Measurements from ENCODE around the gene GRID1.

Gene GRID1

DNA sequence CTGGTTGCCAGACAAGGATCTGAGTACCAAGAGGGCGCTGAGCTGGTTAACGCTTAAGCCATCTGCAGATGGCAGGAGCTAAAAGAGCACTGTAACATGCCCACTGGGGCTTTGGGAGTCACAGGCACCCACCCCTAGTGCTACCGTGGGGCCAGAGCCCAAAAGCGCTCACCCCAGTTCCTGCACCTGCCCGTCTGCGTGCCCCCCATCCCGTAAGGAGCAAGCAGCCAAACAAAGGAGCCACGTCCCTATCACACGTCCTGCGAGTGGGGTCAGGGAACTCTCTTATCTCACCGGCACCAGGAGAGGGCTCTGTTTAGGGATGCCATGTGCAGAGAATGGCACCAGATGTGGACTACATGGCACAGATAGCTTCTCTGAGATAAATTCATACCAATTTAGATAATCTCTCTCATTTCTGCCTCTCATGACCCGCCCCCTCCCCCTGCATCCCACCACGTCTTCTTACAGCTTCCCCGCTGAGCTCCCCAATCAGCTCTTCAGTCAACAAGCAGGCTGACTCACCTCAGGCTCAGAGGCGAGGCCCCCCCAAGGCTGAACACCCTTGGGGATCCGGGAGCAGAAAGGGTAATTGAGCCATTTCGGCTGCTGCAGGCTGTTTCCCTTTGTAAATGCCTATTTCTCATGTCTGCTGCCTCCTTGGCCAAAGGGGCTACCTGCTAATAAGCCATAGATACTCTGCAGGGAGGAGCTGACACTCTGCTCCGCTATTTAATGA is 235.7 kb downstream of the GRID1 start:
- in situ Hi-C loops (cut with MboI; ENCODE audit: low sequenced_read_pairs) = no loop called here
- no peak overlapping the region for H3K4me3 ChIP-seq
- no peaks in the 10 kb centered on the region for H3K36me3 ChIP-seq (replicated peaks)
- no peaks in the 10 kb centered on the region for H3K9me3 ChIP-seq
- DNase-seq (ENCODE audit: low spot score in 2 of 2) = no peak
- H3K4me1 ChIP-seq = no peaks in the 10 kb centered on the region
- H3K27me3 ChIP-seq (ENCODE audit: low read depth) = no peaks in the 10 kb centered on the region

DNA sequence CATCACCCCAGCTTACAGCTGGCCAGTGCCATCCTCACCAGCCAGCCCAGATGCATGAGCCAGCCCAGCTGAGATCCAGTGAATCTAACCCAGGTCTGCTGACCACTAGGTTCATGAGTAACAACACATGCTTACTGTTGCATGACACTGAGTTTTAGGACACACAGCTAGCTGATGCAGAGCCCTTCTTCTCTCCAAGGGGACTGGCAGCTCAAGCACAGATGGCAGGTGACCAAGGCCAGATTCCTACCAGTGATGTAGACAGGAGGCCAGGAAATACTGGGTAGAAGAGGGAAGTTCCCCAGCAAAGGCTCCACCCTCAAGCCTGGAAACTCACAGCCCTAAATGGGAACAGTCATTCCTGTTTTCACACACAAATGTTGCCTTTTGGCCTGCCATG is 236.6 kb downstream of the GRID1 start:
- Histone ChIP-seq H3K4me3 (no peak overlapping the region), H3K27me3 (ENCODE audit: low read depth) (no peaks in the 10 kb centered on the region), H3K4me1 (no peaks in the 10 kb centered on the region), H3K36me3 (replicated peaks) (no peaks in the 10 kb centered on the region), H3K9me3 (no peaks in the 10 kb centered on the region)
- in situ Hi-C loops (cut with MboI; ENCODE audit: low sequenced_read_pairs) = no loop called here
- no peak for DNase-seq (ENCODE audit: low spot score in 2 of 2)

DNA sequence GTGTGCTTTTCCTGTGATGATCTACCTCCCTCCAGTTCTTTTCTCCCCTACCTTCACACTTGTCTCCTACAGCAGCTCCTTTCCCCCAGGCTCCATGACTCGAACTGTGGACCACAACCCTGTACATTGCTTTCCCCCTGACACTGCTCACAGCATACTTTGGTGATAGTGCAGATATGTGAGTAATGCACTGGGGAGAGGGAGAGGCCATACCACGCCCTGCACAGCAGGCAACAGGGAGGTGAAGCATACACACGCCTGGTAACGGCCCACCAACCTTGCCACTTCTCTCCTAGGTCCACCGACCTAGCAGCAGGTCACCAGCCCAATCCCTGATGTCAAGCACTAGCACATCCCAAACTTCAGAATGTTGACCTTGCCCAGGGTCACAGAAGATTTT is 238.2 kb downstream of the GRID1 start:
- H3K27me3 ChIP-seq (ENCODE audit: low read depth) = no peaks in the 10 kb centered on the region
- no peaks in the 10 kb centered on the region for H3K9me3 ChIP-seq
- H3K4me3 ChIP-seq = no peak overlapping the region
- in situ Hi-C loops (cut with MboI; ENCODE audit: low sequenced_read_pairs) = no loop called here
- no peak for DNase-seq (ENCODE audit: low spot score in 2 of 2)
- no peaks in the 10 kb centered on the region for H3K36me3 ChIP-seq (replicated peaks)
- H3K4me1 ChIP-seq = no peaks in the 10 kb centered on the region

DNA sequence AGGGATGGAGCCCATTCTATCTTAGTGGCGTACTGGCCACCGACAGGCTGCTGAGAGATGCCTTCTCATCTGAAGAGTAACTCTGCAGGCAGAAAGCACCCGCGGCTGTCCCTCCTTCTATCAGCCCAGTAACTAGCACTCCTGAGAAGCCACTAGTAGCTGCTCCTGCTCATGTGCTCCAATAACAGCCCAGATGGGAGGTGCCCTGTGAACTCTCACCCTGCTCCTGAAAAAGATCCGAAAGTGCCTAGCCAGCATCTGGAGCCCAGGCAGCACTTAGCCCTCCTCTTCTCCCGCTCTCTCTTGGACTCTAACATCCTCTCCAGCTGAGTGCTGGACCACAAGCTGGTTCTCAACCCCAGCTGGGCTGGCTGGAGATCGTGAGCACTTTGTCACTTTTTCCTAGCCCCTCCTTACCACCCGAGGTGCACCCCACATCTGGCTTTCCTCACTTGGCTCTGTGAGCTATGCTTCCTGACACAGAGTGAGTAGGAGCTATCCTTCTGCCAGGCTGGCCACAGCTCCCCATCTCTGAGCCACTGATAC is 239.2 kb downstream of the GRID1 start:
- in situ Hi-C loops (cut with MboI; ENCODE audit: low sequenced_read_pairs) = no loop called here
- no peaks in the 10 kb centered on the region for H3K9me3 ChIP-seq
- no peak for DNase-seq (ENCODE audit: low spot score in 2 of 2)

DNA sequence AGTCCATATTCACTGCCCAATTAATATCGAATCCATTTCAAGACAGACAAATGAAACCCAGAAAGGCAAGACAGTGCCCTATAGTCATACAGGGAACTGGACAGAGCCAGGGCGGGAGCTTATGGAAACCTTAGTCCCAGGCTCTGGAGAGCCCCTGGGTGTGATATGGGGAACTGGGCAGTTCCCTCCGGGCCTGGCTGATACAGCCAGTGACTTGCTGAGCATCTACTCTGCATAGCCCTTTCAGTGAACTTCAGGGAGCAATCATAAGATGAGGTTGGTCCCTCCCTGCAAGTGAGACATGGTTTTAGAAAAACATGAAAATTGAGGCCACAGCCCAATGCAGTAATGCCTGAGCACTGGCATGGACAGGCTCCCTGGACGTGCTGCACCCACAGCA is 241.9 kb downstream of the GRID1 start:
- H3K36me3 ChIP-seq (replicated peaks) = no peaks in the 10 kb centered on the region
- in situ Hi-C loops (cut with MboI; ENCODE audit: low sequenced_read_pairs) = no loop called here
- DNase-seq (ENCODE audit: low spot score in 2 of 2) = no peak
- H3K9me3 ChIP-seq = no peaks in the 10 kb centered on the region
- no peak overlapping the region for H3K4me3 ChIP-seq
- no peaks in the 10 kb centered on the region for H3K27me3 ChIP-seq (ENCODE audit: low read depth)
- H3K4me1 ChIP-seq = no peaks in the 10 kb centered on the region

More for the DNA sequence above, 239.2 kb downstream of the GRID1 start:
- no peaks in the 10 kb centered on the region for H3K4me1 ChIP-seq
- H3K4me3 ChIP-seq = no peak overlapping the region
- H3K36me3 ChIP-seq (replicated peaks) = no peaks in the 10 kb centered on the region
- no peaks in the 10 kb centered on the region for H3K27me3 ChIP-seq (ENCODE audit: low read depth)

DNA sequence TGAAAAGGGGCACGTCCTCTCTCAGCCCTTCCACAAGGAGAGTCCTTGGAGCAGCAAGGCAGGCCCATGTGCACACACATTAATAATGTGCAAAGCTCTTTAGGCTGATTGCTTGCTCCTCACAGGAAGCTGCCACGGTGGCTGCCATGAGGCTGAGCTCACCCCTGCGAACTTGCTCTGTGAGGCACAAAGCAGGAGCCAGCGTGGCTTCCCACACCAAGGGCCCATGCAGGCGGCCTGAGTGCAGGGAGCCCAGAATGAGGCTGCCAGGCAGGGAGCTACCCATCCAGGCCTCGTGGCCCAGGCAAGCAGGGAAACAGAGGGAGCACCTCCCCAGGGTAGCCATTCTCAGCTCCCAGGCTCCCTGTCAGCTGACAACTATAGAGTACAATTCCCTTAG is 242.9 kb downstream of the GRID1 start:
- H3K4me1 ChIP-seq = no peaks in the 10 kb centered on the region
- H3K36me3 ChIP-seq (replicated peaks) = no peaks in the 10 kb centered on the region
- no peaks in the 10 kb centered on the region for H3K9me3 ChIP-seq
- H3K4me3 ChIP-seq = no peak overlapping the region
- H3K27me3 ChIP-seq (ENCODE audit: low read depth) = no peaks in the 10 kb centered on the region
- in situ Hi-C loops (cut with MboI; ENCODE audit: low sequenced_read_pairs) = no loop called here
- DNase-seq (ENCODE audit: low spot score in 2 of 2) = no peak

DNA sequence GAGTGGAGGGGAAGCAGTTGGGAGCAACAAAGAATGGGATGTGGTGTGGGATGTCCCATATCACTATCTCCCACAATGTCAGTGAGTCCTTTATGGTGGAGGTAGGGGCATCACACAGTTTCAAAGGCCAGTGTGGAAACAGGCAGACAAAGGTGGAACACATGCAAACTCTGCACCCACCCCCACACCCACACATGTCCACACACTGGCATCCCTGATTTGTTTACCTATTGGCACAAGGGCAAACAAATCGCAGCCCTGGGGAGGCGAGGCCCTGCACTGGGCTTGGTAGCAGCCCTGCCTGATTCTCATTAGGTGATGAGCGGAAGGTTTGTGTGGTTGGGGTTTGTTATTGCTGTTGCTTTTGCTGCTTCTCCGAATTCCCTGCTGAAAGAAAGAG is 243.3 kb downstream of the GRID1 start:
- Histone ChIP-seq H3K36me3 (replicated peaks) (no peaks in the 10 kb centered on the region), H3K4me3 (no peak overlapping the region)
- no peak for DNase-seq (ENCODE audit: low spot score in 2 of 2)

DNA sequence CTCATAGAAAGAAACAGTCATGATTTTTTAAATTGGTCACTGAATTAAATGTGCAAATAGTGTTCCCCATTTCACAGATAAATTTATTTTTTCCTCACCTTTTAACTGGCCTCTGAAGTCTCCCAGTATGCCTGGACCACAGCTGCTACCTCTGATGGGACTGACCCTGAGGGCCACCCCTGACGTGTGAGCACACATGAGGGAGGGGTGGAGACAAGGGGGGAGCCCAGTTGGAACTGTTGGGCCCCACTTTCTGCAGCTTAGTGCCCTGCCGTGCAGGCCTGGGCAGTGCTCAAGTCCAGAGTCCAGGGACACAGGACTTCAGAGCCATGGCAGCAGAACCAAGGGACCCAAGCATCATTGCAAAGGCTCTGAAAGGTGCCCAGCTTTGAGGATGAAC is 243.9 kb downstream of the GRID1 start:
- no peaks in the 10 kb centered on the region for H3K36me3 ChIP-seq (replicated peaks)
- no peaks in the 10 kb centered on the region for H3K4me1 ChIP-seq
- H3K4me3 ChIP-seq = no peak overlapping the region
- in situ Hi-C loops (cut with MboI; ENCODE audit: low sequenced_read_pairs) = no loop called here
- DNase-seq (ENCODE audit: low spot score in 2 of 2) = no peak
- H3K27me3 ChIP-seq (ENCODE audit: low read depth) = no peaks in the 10 kb centered on the region
- no peaks in the 10 kb centered on the region for H3K9me3 ChIP-seq

More for the DNA sequence above, 243.3 kb downstream of the GRID1 start:
- in situ Hi-C loops (cut with MboI; ENCODE audit: low sequenced_read_pairs) = no loop called here
- Histone ChIP-seq H3K4me1 (no peaks in the 10 kb centered on the region), H3K9me3 (no peaks in the 10 kb centered on the region), H3K27me3 (ENCODE audit: low read depth) (no peaks in the 10 kb centered on the region)

DNA sequence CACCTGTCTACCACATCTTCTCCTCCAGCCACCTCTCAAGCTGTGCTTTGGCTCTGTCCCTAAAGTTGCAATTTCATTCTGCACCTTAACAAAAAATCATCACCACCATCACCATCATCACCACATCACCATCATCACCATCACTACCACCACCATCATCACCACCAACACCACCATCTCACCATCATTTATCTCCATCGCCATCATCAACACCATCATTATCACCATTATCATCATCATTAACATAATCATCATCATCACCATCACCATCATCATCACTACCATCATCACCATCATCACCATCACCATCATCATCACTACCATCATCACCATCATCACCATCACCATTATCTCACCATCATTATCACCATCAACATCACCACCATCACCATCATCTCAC is 245.4 kb downstream of the GRID1 start:
- H3K27me3 ChIP-seq (ENCODE audit: low read depth) = no peaks in the 10 kb centered on the region
- no peaks in the 10 kb centered on the region for H3K36me3 ChIP-seq (replicated peaks)
- DNase-seq (ENCODE audit: low spot score in 2 of 2) = no peak
- in situ Hi-C loops (cut with MboI; ENCODE audit: low sequenced_read_pairs) = no loop called here
- H3K4me1 ChIP-seq = no peaks in the 10 kb centered on the region
- no peak overlapping the region for H3K4me3 ChIP-seq
- H3K9me3 ChIP-seq = no peaks in the 10 kb centered on the region

DNA sequence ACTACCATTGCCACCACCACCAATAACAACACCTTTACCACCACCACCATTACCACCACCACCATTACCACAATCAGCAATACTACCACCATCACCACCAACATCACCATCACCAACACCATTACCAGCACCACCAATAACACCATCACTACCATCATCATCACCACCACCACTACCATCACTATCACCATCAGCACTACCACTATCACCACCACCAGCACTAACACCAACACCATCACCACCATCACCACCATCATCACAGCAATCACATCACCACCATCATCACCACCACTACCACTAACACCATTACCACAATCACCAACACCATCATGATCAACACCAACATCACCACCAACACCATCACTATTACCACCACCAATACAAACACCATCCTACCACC is 249.5 kb downstream of the GRID1 start:
- DNase-seq (ENCODE audit: low spot score in 2 of 2) = no peak
- H3K9me3 ChIP-seq = no peaks in the 10 kb centered on the region
- no peaks in the 10 kb centered on the region for H3K4me1 ChIP-seq
- H3K36me3 ChIP-seq (replicated peaks) = no peaks in the 10 kb centered on the region
- H3K27me3 ChIP-seq (ENCODE audit: low read depth) = no peaks in the 10 kb centered on the region
- H3K4me3 ChIP-seq = no peak overlapping the region
- in situ Hi-C loops (cut with MboI; ENCODE audit: low sequenced_read_pairs) = no loop called here

DNA sequence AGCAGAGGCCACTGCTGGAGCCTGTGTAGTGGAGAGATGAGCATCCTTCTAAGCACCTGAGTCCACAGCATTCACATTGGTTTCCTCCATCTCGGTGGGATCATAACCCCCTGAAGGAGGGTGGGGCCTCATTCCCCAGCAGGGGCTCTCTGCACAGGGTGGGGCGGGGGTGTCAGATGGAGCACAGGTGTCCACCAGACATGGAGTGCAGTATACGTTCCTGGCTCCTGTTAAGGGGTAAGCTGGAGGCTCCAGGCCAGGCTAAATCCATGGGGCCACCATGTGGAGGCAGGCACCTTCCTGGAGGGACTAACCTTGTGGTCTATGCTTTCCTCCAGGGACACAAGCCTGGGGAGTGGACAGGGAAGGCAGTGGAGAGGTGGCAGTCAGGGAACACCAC is 252.6 kb downstream of the GRID1 start:
- no peak for DNase-seq (ENCODE audit: low spot score in 2 of 2)
- no peaks in the 10 kb centered on the region for H3K36me3 ChIP-seq (replicated peaks)
- in situ Hi-C loops (cut with MboI; ENCODE audit: low sequenced_read_pairs) = no loop called here

DNA sequence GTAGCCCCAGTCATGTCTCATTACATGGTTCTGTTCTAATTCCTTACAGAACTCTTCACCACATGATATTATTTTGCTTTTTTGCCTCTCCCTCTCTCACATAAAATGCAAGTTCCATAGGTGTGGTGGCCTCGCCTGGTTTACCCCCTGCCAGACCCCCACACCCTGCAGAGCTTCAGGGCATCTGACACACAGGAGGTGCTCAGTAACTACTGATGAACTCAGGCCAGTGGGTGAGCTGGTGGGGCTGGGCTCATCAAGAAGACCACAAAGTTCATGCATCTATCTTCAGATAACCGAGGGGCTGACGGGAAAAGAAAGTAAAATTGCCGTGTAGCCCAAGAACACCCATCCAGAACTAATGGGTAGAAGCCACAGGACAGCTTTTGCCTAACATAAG is 253.1 kb downstream of the GRID1 start:
- H3K36me3 ChIP-seq (replicated peaks) = no peaks in the 10 kb centered on the region
- no peaks in the 10 kb centered on the region for H3K9me3 ChIP-seq
- in situ Hi-C loops (cut with MboI; ENCODE audit: low sequenced_read_pairs) = no loop called here
- H3K4me3 ChIP-seq = no peak overlapping the region
- no peaks in the 10 kb centered on the region for H3K4me1 ChIP-seq
- no peaks in the 10 kb centered on the region for H3K27me3 ChIP-seq (ENCODE audit: low read depth)
- no peak for DNase-seq (ENCODE audit: low spot score in 2 of 2)

More for the DNA sequence above, 252.6 kb downstream of the GRID1 start:
- no peaks in the 10 kb centered on the region for H3K9me3 ChIP-seq
- H3K4me1 ChIP-seq = no peaks in the 10 kb centered on the region
- no peak overlapping the region for H3K4me3 ChIP-seq
- H3K27me3 ChIP-seq (ENCODE audit: low read depth) = no peaks in the 10 kb centered on the region

DNA sequence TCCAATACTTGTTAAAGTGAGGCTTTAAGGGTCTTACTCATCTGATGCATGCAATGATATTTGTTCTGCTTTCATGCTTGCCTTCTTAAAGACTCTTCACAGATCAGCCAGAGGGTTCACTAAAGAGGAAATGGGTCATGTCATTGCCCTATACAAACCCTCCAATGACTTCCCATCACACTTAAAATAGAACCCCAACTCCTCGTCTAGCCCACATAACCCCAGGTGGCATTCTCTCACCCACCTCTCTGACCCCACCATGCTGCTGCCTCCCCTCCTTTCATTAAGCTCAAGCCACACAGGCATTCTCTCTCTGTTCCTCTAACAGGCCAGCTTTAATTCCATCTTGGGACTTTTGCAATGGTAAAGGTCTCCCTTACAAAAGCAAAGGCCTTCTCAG is 253.6 kb downstream of the GRID1 start:
- H3K27me3 ChIP-seq (ENCODE audit: low read depth) = no peaks in the 10 kb centered on the region
- in situ Hi-C loops (cut with MboI; ENCODE audit: low sequenced_read_pairs) = no loop called here
- no peaks in the 10 kb centered on the region for H3K9me3 ChIP-seq
- no peaks in the 10 kb centered on the region for H3K4me1 ChIP-seq
- no peak for DNase-seq (ENCODE audit: low spot score in 2 of 2)
- no peak overlapping the region for H3K4me3 ChIP-seq
- H3K36me3 ChIP-seq (replicated peaks) = no peaks in the 10 kb centered on the region

DNA sequence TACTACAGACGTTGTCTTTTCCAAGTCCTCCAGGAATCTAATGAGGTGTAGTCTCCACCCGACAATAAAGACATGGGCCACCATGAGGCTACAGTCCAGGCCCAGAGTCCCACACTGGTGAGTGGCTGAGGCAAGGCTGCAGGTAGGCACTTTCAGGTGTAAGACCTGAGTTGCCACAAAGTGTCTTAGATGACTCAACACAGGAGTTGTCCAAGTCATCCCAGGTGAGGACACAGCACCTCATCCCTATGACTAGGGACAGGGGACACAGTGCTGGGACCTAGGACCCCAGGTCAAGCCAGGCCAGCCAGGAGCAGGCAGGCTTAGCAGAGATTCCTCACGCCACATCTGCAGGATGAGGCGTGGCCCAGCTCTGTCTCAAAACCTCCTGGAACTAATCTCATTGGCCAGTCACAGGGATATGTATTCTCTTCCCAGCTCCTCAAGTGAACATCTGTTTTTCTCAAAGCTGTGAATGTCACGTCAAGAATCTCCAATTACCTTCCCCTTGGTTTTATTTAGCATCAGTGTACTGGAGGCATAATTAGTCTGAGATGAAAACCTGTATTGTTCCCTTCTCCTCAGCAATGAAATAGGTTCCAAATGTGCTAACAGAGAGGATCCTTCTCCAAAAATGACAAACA is 254.6 kb downstream of the GRID1 start:
- no peaks in the 10 kb centered on the region for H3K36me3 ChIP-seq (replicated peaks)
- in situ Hi-C loops (cut with MboI; ENCODE audit: low sequenced_read_pairs) = no loop called here
- no peaks in the 10 kb centered on the region for H3K27me3 ChIP-seq (ENCODE audit: low read depth)
- no peaks in the 10 kb centered on the region for H3K9me3 ChIP-seq
- H3K4me3 ChIP-seq = no peak overlapping the region
- H3K4me1 ChIP-seq = no peaks in the 10 kb centered on the region
- no peak for DNase-seq (ENCODE audit: low spot score in 2 of 2)
